Calu3 (cell line): Measurements from ENCODE around the gene TLL1. TPM values are rescaled to one million over a fixed set of nuclear protein-coding genes. Genes with fewer than 3 reads are reported as not detected.
A peak's percentile ranks its signal among the peaks of the same experiment; 100 is the strongest.

Experiments
- BruUV-seq: library from RNA; stranded (reverse); fragments of 400-500 nt; replicated peaks from 2 replicates; lab custom pipeline; 2021; lab: Mats Ljungman, UMichigan
- CTCF ChIA-PET: fragments of 300-600 bp; sonication (Branson Sonifier 250); formaldehyde crosslinking; loops from one replicate; lab custom pipeline; 2022; ENCODE audit warnings: antibody characterized with exemption; lab: Charles Lee
- DNase-seq: peaks from one replicate; pipeline ENCODE4 v3.0.0; 2022
- H3K27ac Mint-ChIP-seq: one replicate; pipeline ENCODE4 v1.8.0; 2022; ENCODE audit warnings: mixed read lengths; ENCODE audit not compliant: unreplicated experiment
- H3K27me3 Mint-ChIP-seq: one replicate; pipeline ENCODE4 v1.8.0; 2022; ENCODE audit warnings: mixed read lengths; ENCODE audit not compliant: unreplicated experiment
- H3K36me3 Mint-ChIP-seq: one replicate; pipeline ENCODE4 v1.8.0; 2022; ENCODE audit warnings: mild to moderate bottlenecking, moderate library complexity, mixed read lengths; ENCODE audit not compliant: insufficient read depth, unreplicated experiment
- H3K4me1 Mint-ChIP-seq: one replicate; pipeline ENCODE4 v1.8.0; 2022; ENCODE audit warnings: mild to moderate bottlenecking, low read depth, mixed read lengths; ENCODE audit not compliant: unreplicated experiment
- H3K4me3 Mint-ChIP-seq: one replicate; pipeline ENCODE4 v1.8.0; 2022; ENCODE audit warnings: mild to moderate bottlenecking, low read depth, moderate library complexity, mixed read lengths; ENCODE audit not compliant: unreplicated experiment
- H3K9me3 Mint-ChIP-seq: one replicate; pipeline ENCODE4 v1.8.0; 2022; ENCODE audit warnings: low read depth, mixed read lengths; ENCODE audit not compliant: unreplicated experiment
- intact Hi-C: fragments of 100-400 bp; cut with micrococcal nuclease; formaldehyde crosslinking; loops from one replicate; pipeline ENCODE4 v1.10.0; 2022; ENCODE audit not compliant: unreplicated experiment
- total RNA-seq: library from RNA; stranded (reverse); gene quantifications from 2 replicates; pipeline ENCODE4 v1.2.3, GENCODE V29; 2022
- TF ChIP-seq, protein P1 (sequence below): fragments of 200-600 bp; IDR thresholded peaks from one replicate; pipeline ENCODE4 v1.8.0; 2022; ENCODE audit warnings: antibody characterized with exemption; ENCODE audit not compliant: unreplicated experiment

Gene TLL1
- total RNA-seq, 1 experiment from 2014 or later, result not detected

GRCh38 chr4:166091146-166091545 lies 218.1 kb downstream of the TLL1 start:
- BruUV-seq, result no TSS peak
- DNase-seq, result no peak
- CTCF ChIA-PET, result interaction anchor here (1.0 kb wide), 1 partner anchor 554 kb away, joined by 3 read pairs; no protein-coding TSS in a partner anchor

DNA sequence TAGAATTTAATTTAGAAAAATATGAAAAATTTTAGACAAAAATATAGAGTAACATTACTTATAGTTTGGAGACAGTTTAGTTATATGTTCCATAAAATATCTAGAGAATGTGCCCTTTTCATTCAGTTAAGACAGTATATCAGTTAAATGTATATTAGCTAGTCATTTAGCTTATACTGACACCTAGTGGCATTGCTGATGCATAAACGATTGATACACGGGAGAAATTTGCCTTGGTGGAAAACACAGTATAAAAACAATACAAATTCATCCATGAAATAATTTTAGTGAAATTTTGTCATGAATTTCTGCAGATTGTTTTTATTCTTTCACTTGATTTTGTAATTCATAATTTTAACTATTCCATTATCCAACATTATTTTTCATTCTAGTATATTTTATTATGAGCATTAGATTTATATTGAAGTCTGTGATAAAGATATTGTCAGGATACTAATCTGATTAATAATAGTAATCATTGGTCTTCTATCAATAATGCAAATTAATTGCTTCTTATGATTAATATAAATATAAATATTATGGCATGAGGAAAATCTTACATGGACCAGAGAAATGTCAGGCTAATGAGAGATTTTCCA lies 219.0 kb downstream of the TLL1 start:
- Mint-ChIP-seq H3K4me1 (peaks cover 11% of the 10 kb centered on the region), H3K36me3 (no peaks in the 10 kb centered on the region), H3K9me3 (no peaks in the 10 kb centered on the region), H3K27ac (no peak overlapping the region), H3K27me3 (no peaks in the 10 kb centered on the region), H3K4me3 (no peak overlapping the region)
- TF ChIP-seq, protein P1, sequence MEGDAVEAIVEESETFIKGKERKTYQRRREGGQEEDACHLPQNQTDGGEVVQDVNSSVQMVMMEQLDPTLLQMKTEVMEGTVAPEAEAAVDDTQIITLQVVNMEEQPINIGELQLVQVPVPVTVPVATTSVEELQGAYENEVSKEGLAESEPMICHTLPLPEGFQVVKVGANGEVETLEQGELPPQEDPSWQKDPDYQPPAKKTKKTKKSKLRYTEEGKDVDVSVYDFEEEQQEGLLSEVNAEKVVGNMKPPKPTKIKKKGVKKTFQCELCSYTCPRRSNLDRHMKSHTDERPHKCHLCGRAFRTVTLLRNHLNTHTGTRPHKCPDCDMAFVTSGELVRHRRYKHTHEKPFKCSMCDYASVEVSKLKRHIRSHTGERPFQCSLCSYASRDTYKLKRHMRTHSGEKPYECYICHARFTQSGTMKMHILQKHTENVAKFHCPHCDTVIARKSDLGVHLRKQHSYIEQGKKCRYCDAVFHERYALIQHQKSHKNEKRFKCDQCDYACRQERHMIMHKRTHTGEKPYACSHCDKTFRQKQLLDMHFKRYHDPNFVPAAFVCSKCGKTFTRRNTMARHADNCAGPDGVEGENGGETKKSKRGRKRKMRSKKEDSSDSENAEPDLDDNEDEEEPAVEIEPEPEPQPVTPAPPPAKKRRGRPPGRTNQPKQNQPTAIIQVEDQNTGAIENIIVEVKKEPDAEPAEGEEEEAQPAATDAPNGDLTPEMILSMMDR, result peak; percentile 22
- CTCF ChIA-PET, result interaction anchor here (0.5 to 1.0 kb wide), 4 partner anchors 12 to 598 kb away, joined by 3 to 10 read pairs (median 4); no protein-coding TSS in a partner anchor
- intact Hi-C loops, result loop anchor here (1.0 to 5.0 kb wide), 3 partner anchors 230 to 599 kb away; no protein-coding TSS in a partner anchor
- no TSS peak for BruUV-seq
- no peak for DNase-seq

More at GRCh38 chr4:166091146-166091545, 218.1 kb downstream of the TLL1 start:
- no peaks in the 10 kb centered on the region for H3K27me3 Mint-ChIP-seq
- H3K4me3 Mint-ChIP-seq, result no peak overlapping the region
- no peak overlapping the region for H3K27ac Mint-ChIP-seq
- no peaks in the 10 kb centered on the region for H3K36me3 Mint-ChIP-seq
- TF ChIP-seq, protein P1, result no peak
- H3K4me1 Mint-ChIP-seq, result peaks cover 11% of the 10 kb centered on the region
- no peaks in the 10 kb centered on the region for H3K9me3 Mint-ChIP-seq
- intact Hi-C loops, result loop anchor here (5.0 kb wide), 1 partner anchor 229 kb away; no protein-coding TSS in a partner anchor

DNA sequence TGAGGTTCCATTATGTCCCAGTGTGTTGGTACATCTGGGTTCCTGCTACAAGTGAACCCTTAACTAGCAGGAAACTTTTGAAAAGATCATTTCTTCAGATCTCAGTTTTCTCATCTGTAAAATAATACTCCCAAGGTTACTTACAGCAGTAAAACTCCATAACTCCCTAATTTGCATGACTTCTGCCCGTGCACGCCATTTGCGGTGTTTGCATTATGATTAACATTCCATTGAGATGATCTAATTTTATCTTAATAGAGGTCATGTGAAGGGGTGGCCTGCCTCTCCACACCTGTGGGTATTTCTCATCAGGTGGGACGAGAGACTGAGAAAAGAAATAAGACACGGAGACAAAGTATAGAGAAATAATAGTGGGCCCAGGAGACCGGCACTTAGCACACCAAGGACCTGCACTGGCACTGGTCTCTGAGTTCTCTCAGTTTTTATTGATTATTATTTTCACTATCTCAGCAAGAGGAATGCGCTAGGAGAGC lies 219.8 kb downstream of the TLL1 start:
- intact Hi-C loops, result loop anchor here (1.0 to 5.0 kb wide), 3 partner anchors 231 to 600 kb away; no protein-coding TSS in a partner anchor
- peaks cover 11% of the 10 kb centered on the region for H3K4me1 Mint-ChIP-seq
- DNase-seq, result no peak
- TF ChIP-seq, protein P1, result no peak
- H3K27me3 Mint-ChIP-seq, result no peaks in the 10 kb centered on the region
- no peaks in the 10 kb centered on the region for H3K36me3 Mint-ChIP-seq
- CTCF ChIA-PET, result no interaction called here
- H3K27ac Mint-ChIP-seq, result no peak overlapping the region
- peak overlapping the region; percentile 24 for H3K4me3 Mint-ChIP-seq
- no TSS peak for BruUV-seq
- H3K9me3 Mint-ChIP-seq, result no peaks in the 10 kb centered on the region

GRCh38 chr4:166104623-166105022 lies 231.6 kb downstream of the TLL1 start:
- no peak overlapping the region for H3K27ac Mint-ChIP-seq
- H3K9me3 Mint-ChIP-seq, result no peaks in the 10 kb centered on the region
- intact Hi-C loops, result no loop called here
- H3K36me3 Mint-ChIP-seq, result no peaks in the 10 kb centered on the region
- TF ChIP-seq, protein P1, result no peak
- CTCF ChIA-PET, result interaction anchor here (0.9 kb wide), 1 partner anchor 13 kb away, joined by 6 read pairs; no protein-coding TSS in a partner anchor
- H3K27me3 Mint-ChIP-seq, result no peaks in the 10 kb centered on the region
- no peaks in the 10 kb centered on the region for H3K4me1 Mint-ChIP-seq
- DNase-seq, result no peak
- BruUV-seq, result no TSS peak
- H3K4me3 Mint-ChIP-seq, result no peak overlapping the region
